Calu3 (cell line): ENCODE results near the gene CDK15. TPM values are rescaled to one million over a fixed set of nuclear protein-coding genes. Genes with fewer than 3 reads are reported as not detected.

Experiments
- BruUV-seq: library from RNA; stranded (reverse); fragments of 400-500 nt; replicated peaks from 2 replicates; lab custom pipeline; 2021; lab: Mats Ljungman, UMichigan
- CTCF ChIA-PET: fragments of 300-600 bp; sonication (Branson Sonifier 250); formaldehyde crosslinking; loops from one replicate; lab custom pipeline; 2022; ENCODE audit warnings: antibody characterized with exemption; lab: Charles Lee
- DNase-seq: peaks from one replicate; pipeline ENCODE4 v3.0.0; 2022
- H3K27ac Mint-ChIP-seq: one replicate; pipeline ENCODE4 v1.8.0; 2022; ENCODE audit warnings: mixed read lengths; ENCODE audit not compliant: unreplicated experiment
- H3K27me3 Mint-ChIP-seq: one replicate; pipeline ENCODE4 v1.8.0; 2022; ENCODE audit warnings: mixed read lengths; ENCODE audit not compliant: unreplicated experiment
- H3K36me3 Mint-ChIP-seq: one replicate; pipeline ENCODE4 v1.8.0; 2022; ENCODE audit warnings: mild to moderate bottlenecking, moderate library complexity, mixed read lengths; ENCODE audit not compliant: insufficient read depth, unreplicated experiment
- H3K4me1 Mint-ChIP-seq: one replicate; pipeline ENCODE4 v1.8.0; 2022; ENCODE audit warnings: mild to moderate bottlenecking, low read depth, mixed read lengths; ENCODE audit not compliant: unreplicated experiment
- H3K4me3 Mint-ChIP-seq: one replicate; pipeline ENCODE4 v1.8.0; 2022; ENCODE audit warnings: mild to moderate bottlenecking, low read depth, moderate library complexity, mixed read lengths; ENCODE audit not compliant: unreplicated experiment
- H3K9me3 Mint-ChIP-seq: one replicate; pipeline ENCODE4 v1.8.0; 2022; ENCODE audit warnings: low read depth, mixed read lengths; ENCODE audit not compliant: unreplicated experiment
- intact Hi-C: fragments of 100-400 bp; cut with micrococcal nuclease; formaldehyde crosslinking; loops from one replicate; pipeline ENCODE4 v1.10.0; 2022; ENCODE audit not compliant: unreplicated experiment
- total RNA-seq: library from RNA; stranded (reverse); gene quantifications from 2 replicates; pipeline ENCODE4 v1.2.3, GENCODE V29; 2022
- TF ChIP-seq, protein P1 (sequence below): fragments of 200-600 bp; IDR thresholded peaks from one replicate; pipeline ENCODE4 v1.8.0; 2022; ENCODE audit warnings: antibody characterized with exemption; ENCODE audit not compliant: unreplicated experiment

CDK15 gene
- total RNA-seq, 1 experiment from 2014 or later: not detected

GRCh38 chr2:201931475-201931874 lies 125.1 kb downstream of the CDK15 start:
- TF ChIP-seq, protein P1, sequence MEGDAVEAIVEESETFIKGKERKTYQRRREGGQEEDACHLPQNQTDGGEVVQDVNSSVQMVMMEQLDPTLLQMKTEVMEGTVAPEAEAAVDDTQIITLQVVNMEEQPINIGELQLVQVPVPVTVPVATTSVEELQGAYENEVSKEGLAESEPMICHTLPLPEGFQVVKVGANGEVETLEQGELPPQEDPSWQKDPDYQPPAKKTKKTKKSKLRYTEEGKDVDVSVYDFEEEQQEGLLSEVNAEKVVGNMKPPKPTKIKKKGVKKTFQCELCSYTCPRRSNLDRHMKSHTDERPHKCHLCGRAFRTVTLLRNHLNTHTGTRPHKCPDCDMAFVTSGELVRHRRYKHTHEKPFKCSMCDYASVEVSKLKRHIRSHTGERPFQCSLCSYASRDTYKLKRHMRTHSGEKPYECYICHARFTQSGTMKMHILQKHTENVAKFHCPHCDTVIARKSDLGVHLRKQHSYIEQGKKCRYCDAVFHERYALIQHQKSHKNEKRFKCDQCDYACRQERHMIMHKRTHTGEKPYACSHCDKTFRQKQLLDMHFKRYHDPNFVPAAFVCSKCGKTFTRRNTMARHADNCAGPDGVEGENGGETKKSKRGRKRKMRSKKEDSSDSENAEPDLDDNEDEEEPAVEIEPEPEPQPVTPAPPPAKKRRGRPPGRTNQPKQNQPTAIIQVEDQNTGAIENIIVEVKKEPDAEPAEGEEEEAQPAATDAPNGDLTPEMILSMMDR: no peak
- no peaks in the 10 kb centered on the region for H3K36me3 Mint-ChIP-seq
- CTCF ChIA-PET: no interaction called here
- intact Hi-C loops: no loop called here
- H3K4me3 Mint-ChIP-seq: no peak overlapping the region
- no peak for DNase-seq
- no TSS peak for BruUV-seq
- peaks cover 12% of the 10 kb centered on the region for H3K27me3 Mint-ChIP-seq
- peaks cover 8% of the 10 kb centered on the region for H3K4me1 Mint-ChIP-seq
- H3K9me3 Mint-ChIP-seq: peaks cover 2% of the 10 kb centered on the region
- no peak overlapping the region for H3K27ac Mint-ChIP-seq

GRCh38 chr2:201931951-201932350 lies 125.6 kb downstream of the CDK15 start:
- DNase-seq: no peak
- TF ChIP-seq, protein P1: no peak
- peaks cover 12% of the 10 kb centered on the region for H3K4me1 Mint-ChIP-seq

GRCh38 chr2:201932511-201932910 lies 126.2 kb downstream of the CDK15 start:
- no peak overlapping the region for H3K27ac Mint-ChIP-seq
- DNase-seq: no peak
- H3K27me3 Mint-ChIP-seq: peaks cover 2% of the 10 kb centered on the region
- no peak overlapping the region for H3K4me3 Mint-ChIP-seq
- intact Hi-C loops: no loop called here
- peaks cover 2% of the 10 kb centered on the region for H3K9me3 Mint-ChIP-seq
- peaks cover 18% of the 10 kb centered on the region for H3K4me1 Mint-ChIP-seq
- no TSS peak for BruUV-seq
- no peaks in the 10 kb centered on the region for H3K36me3 Mint-ChIP-seq
- TF ChIP-seq, protein P1: no peak
- CTCF ChIA-PET: no interaction called here

More at GRCh38 chr2:201931951-201932350, 125.6 kb downstream of the CDK15 start:
- intact Hi-C loops: no loop called here
- Mint-ChIP-seq H3K36me3 (no peaks in the 10 kb centered on the region), H3K27ac (no peak overlapping the region), H3K9me3 (peaks cover 2% of the 10 kb centered on the region), H3K27me3 (peaks cover 7% of the 10 kb centered on the region), H3K4me3 (no peak overlapping the region)
- no TSS peak for BruUV-seq
- CTCF ChIA-PET: no interaction called here

DNA sequence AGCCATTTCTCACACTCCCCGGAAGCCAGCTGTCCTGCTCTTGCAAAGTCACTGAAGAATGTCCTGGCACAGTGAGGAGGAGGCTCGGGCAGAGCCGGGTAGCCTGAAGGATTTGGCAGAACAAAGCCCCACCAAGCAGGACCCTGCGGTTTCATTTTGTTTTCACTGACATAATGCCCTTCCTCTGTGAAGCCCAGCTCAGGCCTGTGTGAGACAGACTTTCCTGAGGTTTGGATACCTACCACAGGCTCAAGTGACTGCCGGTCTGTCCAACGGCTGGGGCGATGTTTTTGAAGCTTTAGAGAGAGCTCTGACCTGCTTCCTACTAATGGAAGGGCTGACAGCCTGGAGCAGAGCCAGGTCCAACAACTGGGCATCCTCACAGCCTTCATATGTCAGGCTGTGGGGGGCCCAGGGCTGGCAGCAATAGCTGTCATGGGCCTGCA lies 127.5 kb downstream of the CDK15 start:
- no peaks in the 10 kb centered on the region for H3K27me3 Mint-ChIP-seq
- no peak for DNase-seq
- BruUV-seq: no TSS peak
- H3K4me3 Mint-ChIP-seq: no peak overlapping the region
- peaks cover 31% of the 10 kb centered on the region for H3K4me1 Mint-ChIP-seq
- TF ChIP-seq, protein P1: no peak
- intact Hi-C loops: no loop called here
- peaks cover 2% of the 10 kb centered on the region for H3K9me3 Mint-ChIP-seq
- CTCF ChIA-PET: no interaction called here
- H3K36me3 Mint-ChIP-seq: peaks cover 6% of the 10 kb centered on the region
- no peak overlapping the region for H3K27ac Mint-ChIP-seq
